Choroid plexus epithelial cell (primary cell): ENCODE measurements around the gene TCERG1.
"Not testable (repeated sequence)": the region's sequence is repeated elsewhere in the genome, so short reads cannot be mapped to it uniquely, and the experiment has no call there.

ENCODE experiments used
- DNase-seq: peaks from one replicate; pipeline ENCODE4 v3.0.0-alpha.2; 2010; ENCODE audit warnings: low read depth
- H3K4me3 ChIP-seq: 2 replicates; pipeline ENCODE4 v1.5.1; 2011; ENCODE audit warnings: low read depth, mild to moderate bottlenecking, control low read depth, low read length, moderate library complexity
- CTCF ChIP-seq: conservative IDR thresholded peaks from 2 replicates; pipeline ENCODE4 v1.5.1; 2011; ENCODE audit warnings: low read depth, mild to moderate bottlenecking, control low read depth, inconsistent platforms, low read length, moderate library complexity

Gene TCERG1

GRCh38 chr5:146541958-146542849, 95.1 kb downstream of the TCERG1 start:
- no peak overlapping the region for H3K4me3 ChIP-seq
- TF ChIP-seq CTCF: peak; percentile 95
- DNase-seq: peak; percentile 80

DNA sequence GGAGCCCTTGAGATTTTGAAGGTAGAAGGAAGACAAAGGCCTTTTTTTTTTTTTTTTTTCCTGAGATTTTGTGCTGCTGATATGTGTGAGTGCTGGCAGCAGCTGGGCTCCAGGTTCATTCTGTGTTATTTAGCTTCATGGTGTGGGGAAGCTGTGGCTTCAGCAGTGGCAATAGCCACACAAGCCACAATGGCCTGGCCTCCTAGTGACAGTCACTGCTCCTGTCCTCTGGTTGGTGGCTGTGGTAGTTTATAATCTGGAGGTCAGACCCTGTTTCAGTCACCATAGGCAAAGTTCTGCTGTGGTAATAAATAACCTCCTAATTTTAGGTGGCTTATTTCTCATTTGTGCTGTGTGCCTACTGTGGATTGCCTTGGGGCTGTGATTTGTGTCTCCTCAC, 97.1 kb downstream of the TCERG1 start:
- TF ChIP-seq CTCF: no peak
- no peak overlapping the region for H3K4me3 ChIP-seq
- no peak for DNase-seq

GRCh38 chr5:146548781-146549449, 101.8 kb downstream of the TCERG1 start:
- no peak for DNase-seq
- H3K4me3 ChIP-seq: no peak overlapping the region
- TF ChIP-seq CTCF: no peak

DNA sequence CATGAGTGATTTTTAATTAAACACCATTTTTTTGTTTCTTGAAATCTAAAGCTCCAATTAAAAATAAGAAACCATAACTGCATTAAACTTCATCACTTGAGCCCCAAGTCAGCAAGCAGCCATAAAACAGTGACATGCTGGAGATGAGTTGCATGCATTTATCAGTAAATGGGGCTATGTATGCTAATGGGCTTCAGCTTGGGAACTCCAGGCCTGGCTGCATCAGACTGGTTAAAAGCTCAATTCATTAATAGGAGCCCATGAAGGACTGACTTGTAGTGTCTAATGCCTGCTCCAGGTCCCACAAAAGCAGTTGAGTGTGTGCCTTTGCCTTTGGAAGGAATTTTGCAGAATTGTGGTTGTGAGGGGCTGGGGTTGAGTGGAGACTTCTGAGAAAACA, 102.5 kb downstream of the TCERG1 start:
- no peak for TF ChIP-seq CTCF
- H3K4me3 ChIP-seq: no peak overlapping the region
- no peak for DNase-seq

DNA sequence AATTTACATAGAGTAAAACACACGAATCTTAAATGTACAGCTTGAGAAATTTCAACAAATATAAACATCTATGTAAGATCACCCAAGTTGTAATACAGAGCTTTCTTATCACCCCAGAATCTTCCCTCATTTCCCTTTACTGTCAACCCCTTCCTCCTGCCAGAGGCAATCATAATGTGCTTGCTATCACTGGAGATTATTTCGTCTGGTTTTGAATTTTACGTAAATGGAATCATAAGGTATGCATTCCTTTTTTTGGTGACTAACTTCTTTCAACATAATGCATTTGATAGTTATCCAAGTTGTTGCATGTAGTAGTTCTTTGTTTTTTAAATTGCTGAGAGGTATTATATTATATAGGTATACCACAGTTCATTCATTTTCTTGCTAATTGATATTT, 106.3 kb downstream of the TCERG1 start:
- DNase-seq: no peak

GRCh38 chr5:146556884-146557283, 109.8 kb downstream of the TCERG1 start:
- H3K4me3 ChIP-seq, DNase-seq: not testable (repeated sequence)

More for the DNA sequence above, 106.3 kb downstream of the TCERG1 start:
- H3K4me3 ChIP-seq: no peak overlapping the region
- TF ChIP-seq CTCF: no peak

- no peak for TF ChIP-seq CTCF
- H3K4me3 ChIP-seq: no peak overlapping the region
- peak; percentile 4 for DNase-seq
These were observed 113.2 kb downstream of the TCERG1 start for GRCh38 chr5:146560205-146560812.
